K562 (cell line): ENCODE results near the gene DMWD. TPM values are rescaled to one million over a fixed set of nuclear protein-coding genes. Genes with fewer than 3 reads are reported as not detected.
A peak's percentile ranks its signal among the peaks of the same experiment; 100 is the strongest.

Experiments used
- CEBPB ChIP-seq: fragments of 450-650 bp; IDR thresholded peaks from 2 replicates; pipeline ENCODE4 v1.6.1; 2016; ENCODE audit warnings: missing genetic modification characterization, missing compliant biosample characterization
- KLF13 ChIP-seq: fragments of 450-650 bp; IDR thresholded peaks from 2 replicates; pipeline ENCODE4 v1.6.1; 2016; ENCODE audit warnings: missing genetic modification characterization, low read depth, mild to moderate bottlenecking, missing compliant biosample characterization, moderate library complexity, borderline replicate concordance
- LCOR ChIP-seq: sonication (generic); formaldehyde crosslinking; IDR thresholded peaks from 2 replicates; pipeline ENCODE4 v1.8.0; 2022; ENCODE audit warnings: mild to moderate bottlenecking, missing genetic modification reagents
- RBFOX2 ChIP-seq: fragments of 200-400 bp; formaldehyde crosslinking; IDR thresholded peaks from 2 replicates; pipeline ENCODE4 v1.6.1; 2017; ENCODE audit warnings: low read depth, mild to moderate bottlenecking, low read length, moderate library complexity
- RFX1 ChIP-seq: fragments of 450-650 bp; IDR thresholded peaks from 2 replicates; pipeline ENCODE4 v1.6.1; 2016; ENCODE audit warnings: mild to moderate bottlenecking, moderate library complexity
- TAF7 ChIP-seq: fragments of 450-650 bp; IDR thresholded peaks from 2 replicates; pipeline ENCODE4 v1.6.1; 2016; ENCODE audit warnings: missing genetic modification characterization, missing compliant biosample characterization
- XRCC5 ChIP-seq: fragments of 200-400 bp; formaldehyde crosslinking; IDR thresholded peaks from 2 replicates; pipeline ENCODE4 v1.6.1; 2017; ENCODE audit warnings: low read depth, mild to moderate bottlenecking, low read length
- ZNF780A ChIP-seq: fragments of 250-450 bp; sonication (Bioruptor Pico); IDR thresholded peaks from 2 replicates; pipeline ENCODE4 v1.5.0; 2021; ENCODE audit warnings: mild to moderate bottlenecking
- ZSCAN32 ChIP-seq: fragments of 450-650 bp; formaldehyde crosslinking; IDR thresholded peaks from 2 replicates; pipeline ENCODE4 v1.4.0; 2020; ENCODE audit warnings: mild to moderate bottlenecking, moderate library complexity
- polyA plus RNA-seq, 8 experiments: library from polyadenylated mRNA; depleted of rRNA in 4 of 8; stranded (reverse) in 5 of 8; unstranded in 3 of 8; fragments of >200 nt; fragmentation: Nextera tagmentation in 2 of 8; fragmentation: Illumina TruSeq in 1 of 8; extraction: Ambion mirVana in 2 of 8; extraction: Trizol in 1 of 8; gene quantifications; 2 replicates each; pipeline versions ENCODE4 v1.2.1 to v1.2.3, GENCODE V29; 2011 to 2014; ENCODE audit warnings: inconsistent platforms in 1 of 8, missing spikeins in 1 of 8
- total RNA-seq, 7 experiments: library from RNA; depleted of rRNA in 6 of 7; stranded (reverse); fragments of >200 nt in 6 of 7; fragmentation: Illumina TruSeq in 2 of 7; extraction: Trizol in 2 of 7; gene quantifications; 2 replicates each; pipeline versions ENCODE4 v1.2.1 to v1.2.3, GENCODE V29; 2011 to 2021; ENCODE audit warnings: low replicate concordance in 1 of 7
- TF ChIP-seq, protein P1 (sequence below): fragments of 450-650 bp; IDR thresholded peaks from 2 replicates; pipeline ENCODE4 v1.6.1; 2014; ENCODE audit warnings: low read depth, mild to moderate bottlenecking, moderate library complexity, borderline replicate concordance
- TF ChIP-seq, protein P2 (sequence below): fragments of 450-650 bp; formaldehyde crosslinking; conservative IDR thresholded peaks from 2 replicates; pipeline ENCODE4 v1.4.0; 2022; ENCODE audit warnings: mild to moderate bottlenecking, missing genetic modification characterization
- TF ChIP-seq, protein P3 (sequence below): IDR thresholded peaks from 2 replicates; pipeline ENCODE4 v1.6.1; 2011; ENCODE audit warnings: borderline replicate concordance, low read depth, mild to moderate bottlenecking, moderate library complexity, low read length; ENCODE audit not compliant: insufficient read depth, poor library complexity, severe bottlenecking
- TF ChIP-seq, protein P4 (sequence below): fragments of 450-650 bp; IDR thresholded peaks from 2 replicates; pipeline ENCODE4 v1.6.1; 2016; ENCODE audit warnings: borderline replicate concordance
- TF ChIP-seq, protein P5 (sequence below): fragments of 250-450 bp; sonication (Bioruptor Pico); IDR thresholded peaks from 2 replicates; pipeline ENCODE4 v1.5.0; 2021
- TF ChIP-seq, protein P6 (sequence below): fragments of 450-650 bp; IDR thresholded peaks from 2 replicates; pipeline ENCODE4 v1.6.1; 2016

DMWD gene
- total and polyA plus RNA-seq, 9 of the 15 experiments (the other 6 are each of a cell fraction or from before 2014, with no cell fraction given) = 4.7 to 54.6 (median 19.0) TPM

DNA sequence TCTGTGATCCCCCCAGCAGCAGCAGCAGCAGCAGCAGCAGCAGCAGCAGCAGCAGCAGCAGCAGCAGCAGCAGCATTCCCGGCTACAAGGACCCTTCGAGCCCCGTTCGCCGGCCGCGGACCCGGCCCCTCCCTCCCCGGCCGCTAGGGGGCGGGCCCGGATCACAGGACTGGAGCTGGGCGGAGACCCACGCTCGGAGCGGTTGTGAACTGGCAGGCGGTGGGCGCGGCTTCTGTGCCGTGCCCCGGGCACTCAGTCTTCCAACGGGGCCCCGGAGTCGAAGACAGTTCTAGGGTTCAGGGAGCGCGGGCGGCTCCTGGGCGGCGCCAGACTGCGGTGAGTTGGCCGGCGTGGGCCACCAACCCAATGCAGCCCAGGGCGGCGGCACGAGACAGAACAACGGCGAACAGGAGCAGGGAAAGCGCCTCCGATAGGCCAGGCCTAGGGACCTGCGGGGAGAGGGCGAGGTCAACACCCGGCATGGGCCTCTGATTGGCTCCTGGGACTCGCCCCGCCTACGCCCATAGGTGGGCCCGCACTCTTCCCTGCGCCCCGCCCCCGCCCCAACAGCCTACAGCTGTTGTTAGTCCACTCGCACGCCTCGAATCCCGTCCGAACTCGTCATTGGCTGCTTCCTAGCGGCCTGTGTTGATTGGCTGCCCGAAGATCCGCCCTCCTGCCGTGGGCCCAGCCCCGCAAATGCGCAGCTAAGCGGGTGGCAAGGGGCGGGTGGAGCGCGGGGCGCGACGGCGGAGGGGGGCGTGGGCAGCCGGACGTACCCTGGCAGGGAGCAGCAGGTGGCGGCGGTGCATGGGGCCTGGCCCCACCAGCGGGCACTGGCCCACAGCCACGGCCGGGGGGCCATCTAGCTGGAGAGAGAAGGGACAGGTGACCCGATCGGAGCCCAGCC is 22.2 kb downstream of the DMWD start (continued):
- TF ChIP-seq RFX1 (no peak), TAF7 (tag) (no peak), ZNF780A (0 out of 2 replicates have a peak, but pooled peaks have one; percentile 48), XRCC5 (peak; percentile 86; the same call in 1 of the 2 replicates), CEBPB (no peak), ZSCAN32 (CRISPR knock-in tag) (peak; percentile 30; the same call in 1 of the 2 replicates), LCOR (CRISPR knock-in tag) (peak; percentile 92), RBFOX2 (peak; percentile 84), KLF13 (tag) (peak; percentile 46; the same call in 1 of the 2 replicates)
- TF ChIP-seq, protein P1, sequence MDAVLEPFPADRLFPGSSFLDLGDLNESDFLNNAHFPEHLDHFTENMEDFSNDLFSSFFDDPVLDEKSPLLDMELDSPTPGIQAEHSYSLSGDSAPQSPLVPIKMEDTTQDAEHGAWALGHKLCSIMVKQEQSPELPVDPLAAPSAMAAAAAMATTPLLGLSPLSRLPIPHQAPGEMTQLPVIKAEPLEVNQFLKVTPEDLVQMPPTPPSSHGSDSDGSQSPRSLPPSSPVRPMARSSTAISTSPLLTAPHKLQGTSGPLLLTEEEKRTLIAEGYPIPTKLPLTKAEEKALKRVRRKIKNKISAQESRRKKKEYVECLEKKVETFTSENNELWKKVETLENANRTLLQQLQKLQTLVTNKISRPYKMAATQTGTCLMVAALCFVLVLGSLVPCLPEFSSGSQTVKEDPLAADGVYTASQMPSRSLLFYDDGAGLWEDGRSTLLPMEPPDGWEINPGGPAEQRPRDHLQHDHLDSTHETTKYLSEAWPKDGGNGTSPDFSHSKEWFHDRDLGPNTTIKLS = peak; percentile 59; the same call in 1 of the 2 replicates
- TF ChIP-seq, protein P2, sequence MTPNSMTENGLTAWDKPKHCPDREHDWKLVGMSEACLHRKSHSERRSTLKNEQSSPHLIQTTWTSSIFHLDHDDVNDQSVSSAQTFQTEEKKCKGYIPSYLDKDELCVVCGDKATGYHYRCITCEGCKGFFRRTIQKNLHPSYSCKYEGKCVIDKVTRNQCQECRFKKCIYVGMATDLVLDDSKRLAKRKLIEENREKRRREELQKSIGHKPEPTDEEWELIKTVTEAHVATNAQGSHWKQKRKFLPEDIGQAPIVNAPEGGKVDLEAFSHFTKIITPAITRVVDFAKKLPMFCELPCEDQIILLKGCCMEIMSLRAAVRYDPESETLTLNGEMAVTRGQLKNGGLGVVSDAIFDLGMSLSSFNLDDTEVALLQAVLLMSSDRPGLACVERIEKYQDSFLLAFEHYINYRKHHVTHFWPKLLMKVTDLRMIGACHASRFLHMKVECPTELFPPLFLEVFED (CRISPR knock-in tag) = 0 out of 2 replicates have a peak, but pooled peaks have one; percentile 63
- TF ChIP-seq, protein P3, sequence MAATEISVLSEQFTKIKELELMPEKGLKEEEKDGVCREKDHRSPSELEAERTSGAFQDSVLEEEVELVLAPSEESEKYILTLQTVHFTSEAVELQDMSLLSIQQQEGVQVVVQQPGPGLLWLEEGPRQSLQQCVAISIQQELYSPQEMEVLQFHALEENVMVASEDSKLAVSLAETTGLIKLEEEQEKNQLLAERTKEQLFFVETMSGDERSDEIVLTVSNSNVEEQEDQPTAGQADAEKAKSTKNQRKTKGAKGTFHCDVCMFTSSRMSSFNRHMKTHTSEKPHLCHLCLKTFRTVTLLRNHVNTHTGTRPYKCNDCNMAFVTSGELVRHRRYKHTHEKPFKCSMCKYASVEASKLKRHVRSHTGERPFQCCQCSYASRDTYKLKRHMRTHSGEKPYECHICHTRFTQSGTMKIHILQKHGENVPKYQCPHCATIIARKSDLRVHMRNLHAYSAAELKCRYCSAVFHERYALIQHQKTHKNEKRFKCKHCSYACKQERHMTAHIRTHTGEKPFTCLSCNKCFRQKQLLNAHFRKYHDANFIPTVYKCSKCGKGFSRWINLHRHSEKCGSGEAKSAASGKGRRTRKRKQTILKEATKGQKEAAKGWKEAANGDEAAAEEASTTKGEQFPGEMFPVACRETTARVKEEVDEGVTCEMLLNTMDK = peak; percentile 89
- TF ChIP-seq, protein P4, sequence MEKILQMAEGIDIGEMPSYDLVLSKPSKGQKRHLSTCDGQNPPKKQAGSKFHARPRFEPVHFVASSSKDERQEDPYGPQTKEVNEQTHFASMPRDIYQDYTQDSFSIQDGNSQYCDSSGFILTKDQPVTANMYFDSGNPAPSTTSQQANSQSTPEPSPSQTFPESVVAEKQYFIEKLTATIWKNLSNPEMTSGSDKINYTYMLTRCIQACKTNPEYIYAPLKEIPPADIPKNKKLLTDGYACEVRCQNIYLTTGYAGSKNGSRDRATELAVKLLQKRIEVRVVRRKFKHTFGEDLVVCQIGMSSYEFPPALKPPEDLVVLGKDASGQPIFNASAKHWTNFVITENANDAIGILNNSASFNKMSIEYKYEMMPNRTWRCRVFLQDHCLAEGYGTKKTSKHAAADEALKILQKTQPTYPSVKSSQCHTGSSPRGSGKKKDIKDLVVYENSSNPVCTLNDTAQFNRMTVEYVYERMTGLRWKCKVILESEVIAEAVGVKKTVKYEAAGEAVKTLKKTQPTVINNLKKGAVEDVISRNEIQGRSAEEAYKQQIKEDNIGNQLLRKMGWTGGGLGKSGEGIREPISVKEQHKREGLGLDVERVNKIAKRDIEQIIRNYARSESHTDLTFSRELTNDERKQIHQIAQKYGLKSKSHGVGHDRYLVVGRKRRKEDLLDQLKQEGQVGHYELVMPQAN = peak; percentile 75; the same call in 1 of the 2 replicates
- TF ChIP-seq, protein P5, sequence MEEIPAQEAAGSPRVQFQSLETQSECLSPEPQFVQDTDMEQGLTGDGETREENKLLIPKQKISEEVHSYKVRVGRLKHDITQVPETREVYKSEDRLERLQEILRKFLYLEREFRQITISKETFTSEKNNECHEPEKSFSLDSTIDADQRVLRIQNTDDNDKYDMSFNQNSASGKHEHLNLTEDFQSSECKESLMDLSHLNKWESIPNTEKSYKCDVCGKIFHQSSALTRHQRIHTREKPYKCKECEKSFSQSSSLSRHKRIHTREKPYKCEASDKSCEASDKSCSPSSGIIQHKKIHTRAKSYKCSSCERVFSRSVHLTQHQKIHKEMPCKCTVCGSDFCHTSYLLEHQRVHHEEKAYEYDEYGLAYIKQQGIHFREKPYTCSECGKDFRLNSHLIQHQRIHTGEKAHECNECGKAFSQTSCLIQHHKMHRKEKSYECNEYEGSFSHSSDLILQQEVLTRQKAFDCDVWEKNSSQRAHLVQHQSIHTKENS (CRISPR knock-in tag) = peak; percentile 16; the same call in 1 of the 2 replicates
- TF ChIP-seq, protein P6, sequence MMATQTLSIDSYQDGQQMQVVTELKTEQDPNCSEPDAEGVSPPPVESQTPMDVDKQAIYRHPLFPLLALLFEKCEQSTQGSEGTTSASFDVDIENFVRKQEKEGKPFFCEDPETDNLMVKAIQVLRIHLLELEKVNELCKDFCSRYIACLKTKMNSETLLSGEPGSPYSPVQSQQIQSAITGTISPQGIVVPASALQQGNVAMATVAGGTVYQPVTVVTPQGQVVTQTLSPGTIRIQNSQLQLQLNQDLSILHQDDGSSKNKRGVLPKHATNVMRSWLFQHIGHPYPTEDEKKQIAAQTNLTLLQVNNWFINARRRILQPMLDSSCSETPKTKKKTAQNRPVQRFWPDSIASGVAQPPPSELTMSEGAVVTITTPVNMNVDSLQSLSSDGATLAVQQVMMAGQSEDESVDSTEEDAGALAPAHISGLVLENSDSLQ = peak; percentile 96
